Gastrocnemius medialis (tissue), 4 donors: ENCODE measurements around the gene RNF38.

ENCODE experiments used
- POLR2A ChIP-seq, 2 donors: fragments of 450-650 bp; IDR thresholded peaks; one replicate each; pipeline ENCODE4 v1.6.1; 2017; ENCODE audit warnings: antibody characterized with exemption in 2 of 2, mild to moderate bottlenecking in 2 of 2, moderate library complexity in 2 of 2
- TF ChIP-seq, protein P1 (sequence below), 5 experiments: fragments of 450-650 bp in 3 of 5; fragments of 200-600 bp in 2 of 5; sonication (generic) in 2 of 5; IDR thresholded peaks in 4 of 5; conservative IDR thresholded peaks in 1 of 5; 1 replicate in 4 of 5; 2 replicates in 1 of 5; pipeline ENCODE4 v1.5.1; 2016 to 2019; ENCODE audit warnings: antibody characterized with exemption in 5 of 5, mild to moderate bottlenecking in 3 of 5, moderate library complexity in 3 of 5

DNA sequence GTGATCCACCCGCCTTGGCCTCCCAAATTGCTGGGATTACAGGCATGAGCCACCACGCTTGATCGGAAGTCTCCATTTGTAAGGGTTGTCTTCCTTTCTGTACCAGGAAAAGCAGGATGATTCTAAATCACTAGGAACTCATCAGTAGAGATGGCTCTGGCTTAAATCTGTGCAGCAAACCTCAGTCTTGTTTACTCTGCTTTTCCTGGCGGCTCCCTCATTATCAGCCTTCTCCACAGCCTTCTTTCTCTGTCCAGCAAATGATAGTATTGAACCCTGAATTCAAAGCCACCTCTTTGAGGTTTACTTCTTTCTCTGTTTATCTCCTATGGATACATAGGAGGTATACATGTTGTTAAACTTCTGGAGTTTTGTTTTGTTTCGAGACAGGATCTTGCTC is 98.8 kb downstream of the RNF38 start:
- TF ChIP-seq, protein P1, sequence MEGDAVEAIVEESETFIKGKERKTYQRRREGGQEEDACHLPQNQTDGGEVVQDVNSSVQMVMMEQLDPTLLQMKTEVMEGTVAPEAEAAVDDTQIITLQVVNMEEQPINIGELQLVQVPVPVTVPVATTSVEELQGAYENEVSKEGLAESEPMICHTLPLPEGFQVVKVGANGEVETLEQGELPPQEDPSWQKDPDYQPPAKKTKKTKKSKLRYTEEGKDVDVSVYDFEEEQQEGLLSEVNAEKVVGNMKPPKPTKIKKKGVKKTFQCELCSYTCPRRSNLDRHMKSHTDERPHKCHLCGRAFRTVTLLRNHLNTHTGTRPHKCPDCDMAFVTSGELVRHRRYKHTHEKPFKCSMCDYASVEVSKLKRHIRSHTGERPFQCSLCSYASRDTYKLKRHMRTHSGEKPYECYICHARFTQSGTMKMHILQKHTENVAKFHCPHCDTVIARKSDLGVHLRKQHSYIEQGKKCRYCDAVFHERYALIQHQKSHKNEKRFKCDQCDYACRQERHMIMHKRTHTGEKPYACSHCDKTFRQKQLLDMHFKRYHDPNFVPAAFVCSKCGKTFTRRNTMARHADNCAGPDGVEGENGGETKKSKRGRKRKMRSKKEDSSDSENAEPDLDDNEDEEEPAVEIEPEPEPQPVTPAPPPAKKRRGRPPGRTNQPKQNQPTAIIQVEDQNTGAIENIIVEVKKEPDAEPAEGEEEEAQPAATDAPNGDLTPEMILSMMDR (IDR thresholded peaks at IDR 0.05 in 4 of 5, conservative IDR thresholded peaks at IDR 0.05 in 1 of 5) = no peak
- TF ChIP-seq POLR2A (IDR thresholded peaks at IDR 0.05) = no peak
